DOHH2 (cell line): Measurements from ENCODE around the gene IL18.

Experiments
- H3F3A ChIP-seq: fragments of 200-600 bp; sonication (generic), shearing (Covaris generic); 2 replicates; pipeline ENCODE4 v1.6.0; 2016; ENCODE audit warnings: antibody characterized with exemption, mild to moderate bottlenecking; ENCODE audit not compliant: control insufficient read depth, insufficient read depth
- H3K27ac ChIP-seq: fragments of 200-600 bp; sonication (generic); 2 replicates; pipeline ENCODE4 v1.5.1; 2014; ENCODE audit warnings: low read depth, mild to moderate bottlenecking, low read length, moderate library complexity
- H3K27me3 ChIP-seq: fragments of 200-600 bp; sonication (generic); 2 replicates; pipeline ENCODE4 v1.6.1; 2014; ENCODE audit warnings: mild to moderate bottlenecking, low read length, mixed read lengths; ENCODE audit not compliant: control insufficient read depth
- H3K36me3 ChIP-seq: fragments of 200-600 bp; sonication (generic); 2 replicates; pipeline ENCODE4 v1.6.1; 2014; ENCODE audit warnings: mild to moderate bottlenecking, low read length, moderate library complexity, mixed read lengths; ENCODE audit not compliant: control insufficient read depth
- H3K4me1 ChIP-seq: fragments of 200-600 bp; sonication (generic); 2 replicates; pipeline ENCODE4 v1.6.1; 2014; ENCODE audit warnings: mild to moderate bottlenecking, low read length, mixed read lengths; ENCODE audit not compliant: control insufficient read depth
- H3K4me2 ChIP-seq: fragments of 200-600 bp; sonication (generic); 2 replicates; pipeline ENCODE4 v1.6.0; 2014; ENCODE audit warnings: mild to moderate bottlenecking, low read length, moderate library complexity
- H3K4me3 ChIP-seq: fragments of 200-600 bp; sonication (generic); 2 replicates; pipeline ENCODE4 v1.5.1; 2014; ENCODE audit warnings: mild to moderate bottlenecking, low read length, mixed read lengths
- H3K79me2 ChIP-seq: fragments of 200-600 bp; sonication (generic); 2 replicates; pipeline ENCODE4 v1.6.1; 2014; ENCODE audit warnings: mild to moderate bottlenecking, low read length, mixed read lengths; ENCODE audit not compliant: control insufficient read depth
- H3K9me2 ChIP-seq: fragments of 200-600 bp; sonication (generic); replicated peaks from 2 replicates; pipeline ENCODE4 v1.6.1; 2014; ENCODE audit warnings: mild to moderate bottlenecking, low read length, mixed read lengths; ENCODE audit not compliant: control insufficient read depth
- H3K9me3 ChIP-seq: fragments of 200-600 bp; sonication (generic); 2 replicates; pipeline ENCODE4 v1.6.1; 2014; ENCODE audit warnings: antibody characterized with exemption, low read length, mixed read lengths; ENCODE audit not compliant: control insufficient read depth, insufficient read depth
- H4K20me1 ChIP-seq: fragments of 200-600 bp; sonication (generic); 2 replicates; pipeline ENCODE4 v1.6.0; 2014; ENCODE audit warnings: low read depth, mild to moderate bottlenecking, antibody characterized with exemption, low read length, moderate library complexity; ENCODE audit not compliant: control insufficient read depth, insufficient read depth
- CTCF ChIP-seq: fragments of 200-600 bp; sonication (generic); IDR thresholded peaks from one replicate; pipeline ENCODE4 v1.5.1; 2014; ENCODE audit warnings: antibody characterized with exemption, mild to moderate bottlenecking, low read depth, low read length; ENCODE audit not compliant: poor library complexity, severe bottlenecking
- EZH2phosphoT487 ChIP-seq: fragments of 200-600 bp; sonication (generic); IDR thresholded peaks from 2 replicates; pipeline ENCODE4 v1.6.1; 2017; ENCODE audit warnings: borderline replicate concordance, mild to moderate bottlenecking, antibody characterized with exemption, low read length, moderate library complexity, mixed read lengths

Gene IL18

GRCh38 chr11:112185883-112186282 lies 22.0 kb upstream of the IL18 start:
- H3K27ac ChIP-seq = no peak overlapping the region
- no peaks in the 10 kb centered on the region for H3K9me2 ChIP-seq
- no peaks in the 10 kb centered on the region for H3K79me2 ChIP-seq
- peaks cover 4% of the 10 kb centered on the region; the same call in 1 of the 2 replicates for H3K27me3 ChIP-seq
- H3F3A ChIP-seq = no peaks in the 10 kb centered on the region
- no peaks in the 10 kb centered on the region for H4K20me1 ChIP-seq
- no peaks in the 10 kb centered on the region for H3K4me1 ChIP-seq
- H3K36me3 ChIP-seq = no peaks in the 10 kb centered on the region
- no peaks in the 10 kb centered on the region for H3K9me3 ChIP-seq
- H3K4me3 ChIP-seq = no peak overlapping the region
- H3K4me2 ChIP-seq = no peak overlapping the region
- TF ChIP-seq EZH2phosphoT487 (no peak), CTCF (no peak)

GRCh38 chr11:112182867-112183266 lies 19.0 kb upstream of the IL18 start:
- Histone ChIP-seq H4K20me1 (no peaks in the 10 kb centered on the region), H3K9me3 (no peaks in the 10 kb centered on the region), H3K4me3 (no peak overlapping the region), H3K36me3 (no peaks in the 10 kb centered on the region), H3K4me2 (no peak overlapping the region), H3K27ac (no peak overlapping the region), H3K79me2 (no peaks in the 10 kb centered on the region), H3K27me3 (peaks cover 4% of the 10 kb centered on the region; the same call in 1 of the 2 replicates), H3K9me2 (no peaks in the 10 kb centered on the region), H3K4me1 (no peaks in the 10 kb centered on the region), H3F3A (no peaks in the 10 kb centered on the region)
- no peak for TF ChIP-seq CTCF
- TF ChIP-seq EZH2phosphoT487 = no peak

GRCh38 chr11:112179601-112180000 lies 15.7 kb upstream of the IL18 start:
- Histone ChIP-seq H3K4me3 (no peak overlapping the region), H3K79me2 (no peaks in the 10 kb centered on the region), H3K9me2 (no peaks in the 10 kb centered on the region), H3K4me1 (peaks cover 4% of the 10 kb centered on the region), H4K20me1 (no peaks in the 10 kb centered on the region), H3K36me3 (no peaks in the 10 kb centered on the region), H3K27ac (no peak overlapping the region), H3K27me3 (peaks cover 6% of the 10 kb centered on the region), H3F3A (no peaks in the 10 kb centered on the region), H3K9me3 (no peaks in the 10 kb centered on the region), H3K4me2 (no peak overlapping the region)
- TF ChIP-seq CTCF (no peak), EZH2phosphoT487 (no peak)

- no peak overlapping the region for H3K27ac ChIP-seq
Measured at GRCh38 chr11:112178936-112179335, 15.0 kb upstream of the IL18 start.

More at GRCh38 chr11:112178936-112179335, 15.0 kb upstream of the IL18 start:
- H3K4me3 ChIP-seq = no peak overlapping the region
- H3K9me3 ChIP-seq = no peaks in the 10 kb centered on the region
- H4K20me1 ChIP-seq = no peaks in the 10 kb centered on the region
- no peaks in the 10 kb centered on the region for H3K79me2 ChIP-seq
- H3K4me2 ChIP-seq = no peak overlapping the region
- H3F3A ChIP-seq = no peaks in the 10 kb centered on the region
- H3K27me3 ChIP-seq = peaks cover 6% of the 10 kb centered on the region
- no peak for TF ChIP-seq EZH2phosphoT487
- no peak for TF ChIP-seq CTCF
- no peaks in the 10 kb centered on the region for H3K36me3 ChIP-seq
- H3K4me1 ChIP-seq = peaks cover 4% of the 10 kb centered on the region
- no peaks in the 10 kb centered on the region for H3K9me2 ChIP-seq
